GM21390 (cell line): Measurements from ENCODE around the gene CHIC1.

Experiments
- ATAC-seq: cut with Tn5 transposase; IDR thresholded peaks from one replicate; pipeline ENCODE4 v1.9.1; 2021; ENCODE audit not compliant: unreplicated experiment

The CHIC1 gene

DNA sequence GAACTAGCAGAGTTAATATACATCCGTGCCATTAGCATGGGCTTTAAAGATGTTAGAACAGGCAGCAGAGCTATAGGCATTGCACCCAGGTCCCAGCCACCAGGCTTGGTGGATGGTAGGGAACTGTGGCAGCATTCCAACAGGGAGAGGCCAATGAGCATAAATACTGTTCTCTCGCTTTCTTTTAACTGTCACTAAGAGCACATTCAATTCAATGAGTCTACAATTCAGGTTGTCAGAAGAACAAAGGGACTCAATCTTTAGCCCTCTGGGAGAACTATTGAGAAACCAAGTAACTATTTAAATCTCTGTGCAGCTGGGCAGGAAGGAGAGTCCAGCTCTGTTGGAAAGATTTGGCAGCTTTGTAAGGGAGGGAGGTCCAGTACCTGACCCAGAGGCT is 165.6 kb downstream of the CHIC1 start:
- ATAC-seq: no peak
